ENCODE measurements around the gene TDRKH.

GRCh38 chr1:151782741-151783140, 7.6 kb downstream of the TDRKH start:
- TF ChIP-seq, protein P1, sequence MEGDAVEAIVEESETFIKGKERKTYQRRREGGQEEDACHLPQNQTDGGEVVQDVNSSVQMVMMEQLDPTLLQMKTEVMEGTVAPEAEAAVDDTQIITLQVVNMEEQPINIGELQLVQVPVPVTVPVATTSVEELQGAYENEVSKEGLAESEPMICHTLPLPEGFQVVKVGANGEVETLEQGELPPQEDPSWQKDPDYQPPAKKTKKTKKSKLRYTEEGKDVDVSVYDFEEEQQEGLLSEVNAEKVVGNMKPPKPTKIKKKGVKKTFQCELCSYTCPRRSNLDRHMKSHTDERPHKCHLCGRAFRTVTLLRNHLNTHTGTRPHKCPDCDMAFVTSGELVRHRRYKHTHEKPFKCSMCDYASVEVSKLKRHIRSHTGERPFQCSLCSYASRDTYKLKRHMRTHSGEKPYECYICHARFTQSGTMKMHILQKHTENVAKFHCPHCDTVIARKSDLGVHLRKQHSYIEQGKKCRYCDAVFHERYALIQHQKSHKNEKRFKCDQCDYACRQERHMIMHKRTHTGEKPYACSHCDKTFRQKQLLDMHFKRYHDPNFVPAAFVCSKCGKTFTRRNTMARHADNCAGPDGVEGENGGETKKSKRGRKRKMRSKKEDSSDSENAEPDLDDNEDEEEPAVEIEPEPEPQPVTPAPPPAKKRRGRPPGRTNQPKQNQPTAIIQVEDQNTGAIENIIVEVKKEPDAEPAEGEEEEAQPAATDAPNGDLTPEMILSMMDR (IDR thresholded peaks at IDR 0.05), result no peak
- no peak for TF ChIP-seq POLR2A (IDR thresholded peaks at IDR 0.05)
- TF ChIP-seq POLR2AphosphoS5 (IDR thresholded peaks at IDR 0.05), result no peak

All from breast epithelium (tissue), 3 donors.